GM12873 (cell line): Measurements from ENCODE around the gene IAH1.

Source experiments
- TF ChIP-seq, protein P1 (sequence below): IDR thresholded peaks from 2 replicates; pipeline ENCODE4 v1.5.1; 2012; ENCODE audit warnings: low read depth, mild to moderate bottlenecking, moderate library complexity, low read length, control low read depth; ENCODE audit not compliant: insufficient read depth; ENCODE audit errors: missing control alignments

Gene IAH1

DNA sequence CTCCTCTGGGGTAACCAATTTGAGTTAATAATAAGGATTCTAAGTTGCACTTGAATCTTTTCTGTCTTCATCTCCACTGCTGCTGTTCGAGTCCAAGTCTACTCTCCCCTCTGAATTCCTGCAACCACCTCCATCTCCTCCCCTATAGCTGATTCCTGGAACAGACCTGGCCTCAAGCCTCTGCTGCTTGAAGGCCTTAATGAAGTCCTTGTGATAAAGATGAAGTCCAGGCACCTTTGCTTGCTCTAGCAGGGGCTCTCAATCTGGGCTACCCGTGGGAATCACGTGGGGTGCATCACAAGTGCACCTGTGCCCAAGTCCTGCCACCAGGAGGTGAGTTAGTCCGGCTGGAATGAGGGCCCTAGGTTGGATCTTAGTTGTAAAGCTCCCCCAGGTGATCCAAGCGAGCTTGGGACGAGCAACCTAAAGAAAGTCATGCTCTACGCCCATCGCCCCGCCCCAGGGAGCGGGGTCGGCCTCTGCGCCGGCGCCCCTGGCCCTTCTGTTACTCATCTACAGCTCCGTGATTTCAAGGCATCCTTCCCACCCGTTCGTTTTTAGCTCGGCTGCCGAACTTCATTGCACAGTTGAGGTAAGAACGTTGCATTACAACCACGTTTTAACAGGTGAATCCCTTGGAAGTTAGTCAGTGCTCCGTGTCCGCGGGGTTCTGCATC lies 905 bp upstream of the IAH1 start:
- TF ChIP-seq, protein P1, sequence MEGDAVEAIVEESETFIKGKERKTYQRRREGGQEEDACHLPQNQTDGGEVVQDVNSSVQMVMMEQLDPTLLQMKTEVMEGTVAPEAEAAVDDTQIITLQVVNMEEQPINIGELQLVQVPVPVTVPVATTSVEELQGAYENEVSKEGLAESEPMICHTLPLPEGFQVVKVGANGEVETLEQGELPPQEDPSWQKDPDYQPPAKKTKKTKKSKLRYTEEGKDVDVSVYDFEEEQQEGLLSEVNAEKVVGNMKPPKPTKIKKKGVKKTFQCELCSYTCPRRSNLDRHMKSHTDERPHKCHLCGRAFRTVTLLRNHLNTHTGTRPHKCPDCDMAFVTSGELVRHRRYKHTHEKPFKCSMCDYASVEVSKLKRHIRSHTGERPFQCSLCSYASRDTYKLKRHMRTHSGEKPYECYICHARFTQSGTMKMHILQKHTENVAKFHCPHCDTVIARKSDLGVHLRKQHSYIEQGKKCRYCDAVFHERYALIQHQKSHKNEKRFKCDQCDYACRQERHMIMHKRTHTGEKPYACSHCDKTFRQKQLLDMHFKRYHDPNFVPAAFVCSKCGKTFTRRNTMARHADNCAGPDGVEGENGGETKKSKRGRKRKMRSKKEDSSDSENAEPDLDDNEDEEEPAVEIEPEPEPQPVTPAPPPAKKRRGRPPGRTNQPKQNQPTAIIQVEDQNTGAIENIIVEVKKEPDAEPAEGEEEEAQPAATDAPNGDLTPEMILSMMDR = peak; percentile 4

DNA sequence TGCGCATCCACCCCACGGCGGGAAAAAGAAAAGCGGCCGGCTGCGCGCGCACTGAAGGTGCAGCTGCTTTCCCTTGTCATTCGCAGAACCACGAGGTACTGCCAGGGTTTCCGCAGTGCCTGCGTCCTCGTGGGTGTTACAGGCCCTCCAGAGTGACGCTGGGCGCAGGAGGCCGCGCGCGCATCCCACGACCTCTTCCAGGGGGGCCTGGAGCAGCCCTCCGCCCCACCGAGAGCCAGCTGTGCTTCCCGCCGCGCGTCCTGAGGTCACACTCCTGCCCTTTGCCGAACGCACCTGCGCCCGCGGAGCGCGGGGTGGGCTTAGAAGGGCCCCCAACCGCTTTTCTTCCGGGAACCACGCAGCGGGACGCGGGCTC lies 378 bp upstream of the IAH1 start:
- TF ChIP-seq, protein P1 = no peak

DNA sequence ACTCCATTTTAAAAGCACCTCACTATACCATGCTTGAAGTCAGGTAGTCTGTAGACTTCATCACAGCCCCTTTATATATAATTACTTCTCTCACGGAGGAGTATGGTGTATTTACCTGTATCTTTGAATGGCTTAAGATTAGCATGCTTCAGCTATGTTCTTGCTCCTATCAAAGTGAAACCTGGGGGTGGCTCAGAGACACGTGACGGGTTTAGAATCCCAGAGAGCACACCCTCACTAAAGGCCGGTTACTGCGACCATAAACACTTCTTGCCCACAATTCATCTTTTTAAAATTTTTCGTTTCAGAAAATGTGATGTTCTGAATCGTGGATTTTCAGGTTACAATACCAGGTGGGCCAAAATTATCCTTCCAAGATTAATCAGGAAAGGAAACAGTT lies 3.6 kb downstream of the IAH1 start:
- TF ChIP-seq, protein P1 = no peak

DNA sequence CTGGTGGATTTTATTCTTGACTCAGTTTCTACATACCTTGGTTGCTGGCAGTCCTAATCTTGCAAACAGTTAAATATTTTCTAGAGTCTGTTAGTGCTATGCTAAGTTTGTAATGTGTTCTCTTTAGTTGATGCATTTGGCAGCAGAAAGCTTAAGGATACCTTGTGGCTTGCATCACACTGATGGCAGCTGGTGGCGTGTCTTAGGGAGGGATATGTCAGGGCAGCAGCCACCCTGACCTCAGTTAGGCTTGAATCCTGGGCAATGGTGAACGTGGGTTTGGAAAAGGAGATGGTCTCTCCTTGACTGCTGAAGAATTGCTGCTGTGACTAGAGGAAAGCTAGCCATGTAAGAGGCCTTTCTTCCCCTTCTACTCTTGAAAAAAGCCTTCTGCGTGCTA lies 4.2 kb downstream of the IAH1 start:
- TF ChIP-seq, protein P1 = no peak

DNA sequence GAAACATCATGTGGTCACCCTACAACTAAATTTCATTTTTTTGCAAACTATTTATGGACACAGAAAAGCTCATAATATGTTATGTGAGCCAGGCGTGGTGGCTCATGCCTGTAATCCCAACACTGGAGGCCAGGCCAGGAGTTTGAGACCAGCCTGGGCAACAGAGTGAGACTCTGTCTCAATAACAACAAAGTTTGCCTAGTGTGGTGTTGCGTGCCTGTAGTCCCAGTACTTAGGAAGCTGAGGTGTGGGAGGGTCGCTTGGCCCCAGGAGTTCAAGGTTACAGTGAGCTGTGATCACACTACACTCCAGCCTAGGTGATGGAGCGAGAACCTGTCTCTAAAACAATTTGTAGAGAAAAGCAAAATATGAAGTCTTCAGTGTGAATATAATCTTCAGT lies 5.8 kb downstream of the IAH1 start:
- TF ChIP-seq, protein P1 = no peak

DNA sequence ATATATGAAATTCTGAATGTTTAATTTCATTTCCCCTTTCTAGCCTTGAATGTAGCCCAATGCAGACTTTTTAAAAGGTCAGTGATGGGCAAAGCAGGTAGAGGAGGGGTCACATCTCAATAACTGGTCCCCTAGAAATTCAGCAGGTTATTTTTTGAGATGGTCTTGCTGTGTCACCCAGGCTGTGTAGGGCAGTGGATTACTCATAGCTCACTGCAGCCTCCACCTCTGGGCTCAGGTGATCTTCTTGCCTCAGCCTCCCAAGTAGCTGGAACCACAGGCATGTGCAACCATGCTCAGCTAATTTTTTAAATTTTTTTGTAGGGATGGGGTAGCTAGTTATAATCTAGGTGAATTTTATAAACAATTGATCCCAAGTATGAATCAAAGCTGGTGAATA lies 8.8 kb downstream of the IAH1 start:
- TF ChIP-seq, protein P1 = no peak

DNA sequence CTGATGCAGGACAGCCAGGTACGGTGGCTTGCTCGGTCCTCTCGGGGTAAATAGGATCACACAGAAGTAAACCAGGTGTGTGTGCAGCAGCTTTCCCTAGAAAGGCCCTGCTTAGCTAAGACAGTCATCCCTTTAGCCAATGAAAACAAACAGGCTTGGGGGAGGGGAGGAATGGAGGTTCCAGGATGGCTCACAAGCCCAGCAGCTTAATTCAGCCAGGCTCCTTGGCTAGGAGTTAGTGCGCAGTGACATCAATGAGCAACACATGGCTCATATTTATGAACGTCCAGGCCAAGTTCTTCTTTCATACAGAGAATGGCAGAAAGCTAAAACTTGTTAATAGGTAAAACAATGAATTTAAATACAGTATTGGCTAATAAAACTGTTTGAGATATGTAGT lies 10.2 kb downstream of the IAH1 start:
- TF ChIP-seq, protein P1 = no peak
